Activated CD4-positive, alpha-beta T cell treated with anti-CD3 and anti-CD28 coated beads, Interleukin-2, Interleukin-4, amounts not matched to agents 100 ng/mL and 50 ng/mL, durations not matched to agents 16 hours and 8 hours (primary cell): ENCODE results near the gene IRF2.

Experiments
- DNase-seq: peaks from one replicate; pipeline ENCODE4 v3.0.0-alpha.2; 2020; ENCODE audit warnings: low spot score

Gene IRF2

GRCh38 chr4:184450743-184451535 is 23.4 kb downstream of the IRF2 start:
- DNase-seq = no peak

GRCh38 chr4:184450045-184450444 is 24.3 kb downstream of the IRF2 start:
- DNase-seq = peak; percentile 19

GRCh38 chr4:184448821-184449220 is 25.5 kb downstream of the IRF2 start:
- peak; percentile 17 for DNase-seq

- DNase-seq = no peak
Observed at GRCh38 chr4:184448141-184448540, 26.2 kb downstream of the IRF2 start.

GRCh38 chr4:184447664-184448063 is 26.7 kb downstream of the IRF2 start:
- no peak for DNase-seq

GRCh38 chr4:184446132-184446658 is 28.2 kb downstream of the IRF2 start:
- no peak for DNase-seq

- no peak for DNase-seq
Observed at GRCh38 chr4:184444953-184445309, 29.4 kb downstream of the IRF2 start.

GRCh38 chr4:184444215-184444952 is 30.0 kb downstream of the IRF2 start:
- no peak for DNase-seq

GRCh38 chr4:184443318-184443717 is 31.0 kb downstream of the IRF2 start:
- no peak for DNase-seq

GRCh38 chr4:184442314-184442635 is 32.1 kb downstream of the IRF2 start:
- DNase-seq = no peak

GRCh38 chr4:184441461-184442313 is 32.7 kb downstream of the IRF2 start:
- no peak for DNase-seq

GRCh38 chr4:184440595-184441358 is 33.6 kb downstream of the IRF2 start:
- no peak for DNase-seq

- no peak for DNase-seq
Observed at GRCh38 chr4:184439856-184440594, 34.3 kb downstream of the IRF2 start.

GRCh38 chr4:184439386-184439785 is 35.0 kb downstream of the IRF2 start:
- no peak for DNase-seq

- no peak for DNase-seq
Observed at GRCh38 chr4:184438375-184438774, 36.0 kb downstream of the IRF2 start.

- no peak for DNase-seq
Observed at GRCh38 chr4:184437565-184438265, 36.6 kb downstream of the IRF2 start.

GRCh38 chr4:184434501-184435066 is 39.8 kb downstream of the IRF2 start:
- DNase-seq = no peak

GRCh38 chr4:184434021-184434420 is 40.3 kb downstream of the IRF2 start:
- no peak for DNase-seq

GRCh38 chr4:184433258-184433892 is 41.0 kb downstream of the IRF2 start:
- DNase-seq = no peak
